ENCODE measurements around the gene TIGD7. TPM values are rescaled to one million over a fixed set of nuclear protein-coding genes. Genes with fewer than 3 reads are reported as not detected.

The TIGD7 gene
- total and polyA plus RNA-seq, 2 of the 8 experiments (the other 6 are each of a cell fraction or from before 2014, with no cell fraction given), result 3.0 to 8.9 TPM

- WGBS, 2 experiments (ENCODE audit: extremely low coverage in 1 of 2, insufficient coverage in 1 of 2, insufficient read length in 1 of 2, insufficient replicate concordance in 2 of 2, low coverage in 1 of 2, low lambda C conversion rate in 2 of 2, missing lambda C conversion rate in 1 of 2), result 74% methylated on average over 11 of the region's 14 CpGs; no CpG with 5 or more reads in 1 of the 2 experiments
- Histone ChIP-seq H3K4me1 (replicated peaks in 1 of 4; ENCODE audit: control insufficient read depth in 3 of 4, insufficient read depth in 4 of 4, low read length in 3 of 4) (no peaks in the 10 kb centered on the region), H3K27ac (ENCODE audit: low read depth, low read length) (no peak within 1 kb of the TSS), H3K9me3 (ENCODE audit: insufficient read depth in 2 of 2, low read depth in 1 of 2, low read length in 1 of 2) (peaks cover 18 to 32% of the 10 kb centered on the region in 2 experiments; a peak in 3 of 4 replicates), H2AK5ac (ENCODE audit: low read depth, low read length) (no peak within 1 kb of the TSS), H3K14ac (ENCODE audit: insufficient read length) (no peak within 1 kb of the TSS), H2BK15ac (ENCODE audit: low read length) (no peak within 1 kb of the TSS), H3K18ac (ENCODE audit: extremely low read depth, low read length) (no peak within 1 kb of the TSS), H2BK20ac (ENCODE audit: low read length) (no peak within 1 kb of the TSS), H4K5ac (ENCODE audit: insufficient read length, low read depth, low read length) (no peak within 1 kb of the TSS), H4K8ac (ENCODE audit: extremely low read depth, insufficient read depth, low read length) (no peak within 1 kb of the TSS), H3K23ac (ENCODE audit: insufficient read length) (no peak within 1 kb of the TSS), H3K56ac (replicated peaks; ENCODE audit: insufficient read length, low read depth, low read length) (no peak within 1 kb of the TSS), H3K4ac (replicated peaks; ENCODE audit: insufficient read length, low read depth, low read length) (no peak within 1 kb of the TSS), H3K4me2 (ENCODE audit: insufficient read depth in 1 of 2, low read depth in 2 of 2, low read length in 2 of 2) (no peak within 1 kb of the TSS), H3K36me3 (ENCODE audit: control insufficient read depth in 2 of 4, insufficient read depth in 4 of 4, low read length in 3 of 4) (no peaks in the 10 kb centered on the region), H3K79me2 (ENCODE audit: control insufficient read depth in 1 of 2, insufficient read depth in 2 of 2, low read length in 2 of 2) (no peaks in the 10 kb centered on the region), H3K9ac (replicated peaks in 1 of 4; ENCODE audit: extremely low read depth in 1 of 4, low read depth in 3 of 4, low read length in 3 of 4) (no peak within 1 kb of the TSS), H2BK12ac (ENCODE audit: low read depth, low read length) (no peak within 1 kb of the TSS), H2BK120ac (replicated peaks; ENCODE audit: low read depth, low read length) (no peak within 1 kb of the TSS), H3K79me1 (ENCODE audit: low read depth, low read length) (no peaks in the 10 kb centered on the region), H3K4me3 (ENCODE audit: extremely low read depth in 1 of 4, insufficient read depth in 2 of 4, low read depth in 3 of 4, low read length in 4 of 4) (no peak within 1 kb of the TSS), H4K91ac (replicated peaks; ENCODE audit: insufficient read length, low read length) (no peak within 1 kb of the TSS), H2BK5ac (ENCODE audit: low read depth, low read length) (no peak within 1 kb of the TSS), H4K20me1 (replicated peaks in 1 of 2; ENCODE audit: control insufficient read depth in 1 of 2, insufficient read depth in 2 of 2, low read length in 2 of 2) (no peaks in the 10 kb centered on the region), H3K23me2 (ENCODE audit: low read depth, low read length) (no peaks in the 10 kb centered on the region), H2AFZ (ENCODE audit: low read length) (no peak within 1 kb of the TSS), H3K27me3 (replicated peaks in 1 of 4; ENCODE audit: control insufficient read depth in 3 of 4, extremely low read depth in 1 of 4, insufficient read depth in 3 of 4, low read length in 3 of 4) (no peaks in the 10 kb centered on the region)
- DNase-seq (ENCODE audit: low read depth in 1 of 2, low spot score in 2 of 2) (no peak), FAIRE-seq (no peak)
- CTCF ChIA-PET (ENCODE audit: partially characterized antibody), result interaction anchor here (1.0 to 1.5 kb wide), 2 partner anchors 11 to 127 kb away, joined by 3 to 6 read pairs; no protein-coding TSS in a partner anchor
- POLR2A ChIA-PET (ENCODE audit: partially characterized antibody), result interaction anchor here (0.6 kb wide), 1 partner anchor 144 kb away, joined by 3 read pairs; no protein-coding TSS in a partner anchor
- no peak for TF ChIP-seq KDM5A (IDR thresholded peaks at IDR 0.05; ENCODE audit: low read length)
- TF ChIP-seq JUND (IDR thresholded peaks at IDR 0.05; ENCODE audit: low read length), result no peak
Observed at GRCh38 chr16:3256146-3256865, 48.9 kb downstream of the TIGD7 start, which contains the start of gene MEFV. Gene MEFV, minus strand, starts transcription at chr16:3256633. Its CDS starts 46 bp downstream, at chr16:3256587.
